Testis (tissue), 3 donors: ENCODE data around the gene NXPH4. TPM values are rescaled to one million over a fixed set of nuclear protein-coding genes. Genes with fewer than 3 reads are reported as not detected.
A peak's percentile ranks its signal among the peaks of the same experiment; 100 is the strongest.

ENCODE experiments used
- DNase-seq: peaks from one replicate; pipeline ENCODE4 v3.0.0-alpha.2; 2019
- H3K27ac ChIP-seq, 2 donors: fragments of 200-600 bp; sonication (generic); one replicate each; pipeline ENCODE4 v1.5.1; 2019
- H3K27me3 ChIP-seq: fragments of 200-600 bp; sonication (generic); one replicate; pipeline ENCODE4 v1.5.1; 2019
- H3K36me3 ChIP-seq: fragments of 200-600 bp; sonication (generic); one replicate; pipeline ENCODE4 v1.5.1; 2017; ENCODE audit warnings: low read depth; ENCODE audit errors: missing control alignments
- H3K4me1 ChIP-seq: fragments of 200-600 bp; sonication (generic); one replicate; pipeline ENCODE4 v1.5.1; 2019
- H3K4me3 ChIP-seq, 2 donors: fragments of 200-600 bp; sonication (generic); one replicate each; pipeline ENCODE4 v1.5.1; 2017 to 2019
- H3K9me3 ChIP-seq: fragments of 200-600 bp; sonication (generic); one replicate; pipeline ENCODE4 v1.5.1; 2017
- CTCF ChIP-seq, 3 experiments: fragments of 450-650 bp in 2 of 3; fragments of 200-600 bp in 1 of 3; sonication (generic) in 1 of 3; IDR thresholded peaks; one replicate each; pipeline ENCODE4 v1.5.1; 2016 to 2019; ENCODE audit warnings: antibody characterized with exemption in 3 of 3, mild to moderate bottlenecking in 2 of 3, moderate library complexity in 1 of 3
- POLR2A ChIP-seq: fragments of 450-650 bp; IDR thresholded peaks from one replicate; pipeline ENCODE4 v1.6.1; 2017; ENCODE audit warnings: antibody characterized with exemption, mild to moderate bottlenecking, moderate library complexity
- WGBS, 2 donors: methylation state at CpG; one replicate each; pipeline ENCODE4 v1.1.5; 2018; 5-methylcytosine and 5-hydroxymethylcytosine counted together
- intact Hi-C: fragments of 100-400 bp; cut with DNase I; formaldehyde crosslinking; loops from one replicate; pipeline ENCODE4 v1.15.1; 2023; ENCODE audit warnings: low total_unique reads
- polyA plus RNA-seq: library from polyadenylated mRNA; stranded (reverse); fragments of 350-450 nt; fragmentation: Illumina TruSeq; extraction: RNeasy Lipid Tissue Mini Kit (QIAGEN cat#74804); gene quantifications from one replicate; pipeline ENCODE4 v1.2.3, GENCODE V29; 2014; ENCODE audit warnings: low read depth, low replicate concordance; ENCODE audit not compliant: insufficient read depth
- total RNA-seq, 2 donors: library from RNA; depleted of rRNA; stranded (reverse); fragments of >200 nt; gene quantifications; one replicate each; pipeline ENCODE4 v1.2.3, GENCODE V29; 2016

Gene NXPH4
- total and polyA plus RNA-seq, 3 donors from 2014 or later: 1.8 to 7.7 (median 7.5) TPM

- Histone ChIP-seq H3K36me3 (no peaks in the 10 kb centered on the region), H3K27me3 (no peaks in the 10 kb centered on the region), H3K4me1 (no peaks in the 10 kb centered on the region), H3K9me3 (no peaks in the 10 kb centered on the region), H3K27ac (no peak overlapping the region), H3K4me3 (no peak overlapping the region)
- intact Hi-C loops: no loop called here
- no peak for TF ChIP-seq CTCF (IDR thresholded peaks at IDR 0.05)
- TF ChIP-seq POLR2A: no peak
- WGBS, 2 donors: 80 to 81% methylated on average over 5 of the region's 5 CpGs
- no peak for DNase-seq
These were observed 34.9 kb upstream of the NXPH4 start for GRCh38 chr12:57181561-57182155.

GRCh38 chr12:57182918-57183575 is 33.5 kb upstream of the NXPH4 start:
- intact Hi-C loops: no loop called here
- no peaks in the 10 kb centered on the region for H3K36me3 ChIP-seq

GRCh38 chr12:57183939-57184725 is 32.5 kb upstream of the NXPH4 start:
- Histone ChIP-seq H3K27me3 (no peaks in the 10 kb centered on the region), H3K4me1 (peaks cover 7% of the 10 kb centered on the region), H3K36me3 (no peaks in the 10 kb centered on the region), H3K27ac (no peak overlapping the region), H3K9me3 (no peaks in the 10 kb centered on the region), H3K4me3 (no peak overlapping the region)
- intact Hi-C loops: no loop called here
- TF ChIP-seq CTCF (IDR thresholded peaks at IDR 0.05): no peak
- no peak for TF ChIP-seq POLR2A
- DNase-seq: no peak
- WGBS, 2 donors: 91 to 95% methylated on average over 18 to 22 of the region's 22 CpGs

More at GRCh38 chr12:57182918-57183575, 33.5 kb upstream of the NXPH4 start:
- peak; percentile 85 for DNase-seq
- H3K9me3 ChIP-seq: no peaks in the 10 kb centered on the region
- WGBS, 2 donors: 61 to 66% methylated on average over 13 of the region's 13 CpGs
- H3K4me1 ChIP-seq: peaks cover 7% of the 10 kb centered on the region
- H3K27ac ChIP-seq: no peak overlapping the region
- TF ChIP-seq POLR2A (no peak), CTCF (IDR thresholded peaks at IDR 0.05) (peak; percentile 87 to 91 (median 89))
- H3K27me3 ChIP-seq: no peaks in the 10 kb centered on the region
- H3K4me3 ChIP-seq: no peak overlapping the region

GRCh38 chr12:57185403-57185802 is 31.2 kb upstream of the NXPH4 start:
- H3K27ac ChIP-seq: no peak overlapping the region
- TF ChIP-seq POLR2A: no peak
- TF ChIP-seq CTCF (IDR thresholded peaks at IDR 0.05): no peak
- H3K4me3 ChIP-seq: no peak overlapping the region
- no peaks in the 10 kb centered on the region for H3K9me3 ChIP-seq
- intact Hi-C loops: no loop called here
- no peak for DNase-seq
- H3K4me1 ChIP-seq: peaks cover 7% of the 10 kb centered on the region
- no peaks in the 10 kb centered on the region for H3K36me3 ChIP-seq
- 89 to 96% methylated on average over 8 to 25 of the region's 25 CpGs for WGBS, 2 donors
- no peaks in the 10 kb centered on the region for H3K27me3 ChIP-seq
